ENCODE measurements around the gene DNAL4. TPM values are rescaled to one million over a fixed set of nuclear protein-coding genes. Genes with fewer than 3 reads are reported as not detected.

The DNAL4 gene
- total RNA-seq, 1 donor from 2014 or later: 32.6 TPM

DNA sequence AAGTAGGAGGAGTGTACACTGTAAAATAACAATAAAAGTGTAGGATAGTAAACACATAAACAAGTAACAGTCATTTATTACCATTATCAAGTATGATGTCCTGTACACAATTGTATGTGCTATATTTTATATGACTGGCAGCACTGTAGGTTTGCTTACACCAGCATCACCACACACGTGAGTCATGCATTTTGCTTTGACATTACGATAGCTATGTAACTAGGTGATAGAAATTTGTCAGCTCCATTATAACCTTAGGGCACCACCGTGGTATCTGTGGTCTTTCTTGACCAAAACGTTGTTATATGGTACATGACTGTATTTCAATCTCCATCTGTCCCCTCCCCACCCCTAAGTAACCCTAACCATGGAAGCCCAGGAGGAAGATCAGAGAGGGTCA lies 1.1 kb downstream of the DNAL4 start:
- Histone ChIP-seq H3K36me3 (ENCODE audit: control insufficient read depth, insufficient read depth, low read length) (peaks cover 2% of the 10 kb centered on the region), H3K27me3 (ENCODE audit: control insufficient read depth, insufficient read depth, low read length) (no peaks in the 10 kb centered on the region), H3K4me3 (ENCODE audit: low read depth, low read length) (no peak overlapping the region)
- TF ChIP-seq, protein P1, sequence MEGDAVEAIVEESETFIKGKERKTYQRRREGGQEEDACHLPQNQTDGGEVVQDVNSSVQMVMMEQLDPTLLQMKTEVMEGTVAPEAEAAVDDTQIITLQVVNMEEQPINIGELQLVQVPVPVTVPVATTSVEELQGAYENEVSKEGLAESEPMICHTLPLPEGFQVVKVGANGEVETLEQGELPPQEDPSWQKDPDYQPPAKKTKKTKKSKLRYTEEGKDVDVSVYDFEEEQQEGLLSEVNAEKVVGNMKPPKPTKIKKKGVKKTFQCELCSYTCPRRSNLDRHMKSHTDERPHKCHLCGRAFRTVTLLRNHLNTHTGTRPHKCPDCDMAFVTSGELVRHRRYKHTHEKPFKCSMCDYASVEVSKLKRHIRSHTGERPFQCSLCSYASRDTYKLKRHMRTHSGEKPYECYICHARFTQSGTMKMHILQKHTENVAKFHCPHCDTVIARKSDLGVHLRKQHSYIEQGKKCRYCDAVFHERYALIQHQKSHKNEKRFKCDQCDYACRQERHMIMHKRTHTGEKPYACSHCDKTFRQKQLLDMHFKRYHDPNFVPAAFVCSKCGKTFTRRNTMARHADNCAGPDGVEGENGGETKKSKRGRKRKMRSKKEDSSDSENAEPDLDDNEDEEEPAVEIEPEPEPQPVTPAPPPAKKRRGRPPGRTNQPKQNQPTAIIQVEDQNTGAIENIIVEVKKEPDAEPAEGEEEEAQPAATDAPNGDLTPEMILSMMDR (IDR thresholded peaks at IDR 0.05; ENCODE audit: insufficient read depth, low read length, severe bottlenecking): no peak
- DNase-seq (ENCODE audit: low read depth) (peak; percentile 72), FAIRE-seq (no peak)

DNA sequence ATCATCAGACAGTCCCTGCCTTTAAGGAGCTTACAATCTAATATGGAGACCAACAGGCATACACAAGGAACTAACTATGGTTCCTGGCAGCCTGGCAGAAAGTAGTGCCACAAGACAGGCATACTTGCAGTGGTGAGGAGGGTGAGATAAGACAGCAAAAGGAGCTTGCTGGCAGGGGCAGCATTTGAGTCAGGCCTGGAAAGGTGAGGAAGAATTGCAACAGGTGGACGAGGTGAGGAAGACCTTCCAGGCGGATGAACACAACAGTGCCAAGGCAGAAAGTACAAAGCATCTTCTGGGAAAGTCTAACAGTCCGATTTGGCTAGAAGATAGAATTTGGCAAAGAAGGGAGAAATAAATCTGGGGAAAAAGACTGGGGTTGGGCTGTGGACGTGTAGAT lies 4.3 kb downstream of the DNAL4 start:
- Histone ChIP-seq H3K36me3 (ENCODE audit: control insufficient read depth, insufficient read depth, low read length) (peaks cover 2% of the 10 kb centered on the region), H3K27me3 (ENCODE audit: control insufficient read depth, insufficient read depth, low read length) (no peaks in the 10 kb centered on the region), H3K4me3 (ENCODE audit: low read depth, low read length) (no peak overlapping the region)
- TF ChIP-seq, protein P1 (IDR thresholded peaks at IDR 0.05; ENCODE audit: insufficient read depth, low read length, severe bottlenecking): no peak
- FAIRE-seq (peak; percentile 55), DNase-seq (ENCODE audit: low read depth) (no peak)

DNA sequence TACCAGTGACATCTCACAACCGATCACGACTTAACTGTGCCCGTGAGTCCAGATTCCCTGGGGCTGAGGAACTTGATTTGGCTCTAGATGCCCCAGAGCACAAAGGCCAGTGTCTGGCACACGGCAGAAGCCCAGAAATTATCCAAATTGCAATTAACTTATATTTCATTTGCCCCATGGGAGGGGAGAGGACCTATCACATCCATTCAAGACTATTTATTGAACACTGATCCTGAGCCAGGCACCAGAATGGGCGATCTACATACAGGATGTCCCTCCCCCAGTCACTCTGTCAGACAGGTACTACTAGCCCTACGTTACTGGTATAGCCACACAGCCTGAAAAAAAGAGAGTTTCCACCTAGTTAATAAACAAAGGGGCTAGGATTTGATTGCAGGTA lies 5.1 kb downstream of the DNAL4 start:
- Histone ChIP-seq H3K27me3 (ENCODE audit: control insufficient read depth, insufficient read depth, low read length) (no peaks in the 10 kb centered on the region), H3K36me3 (ENCODE audit: control insufficient read depth, insufficient read depth, low read length) (peaks cover 2% of the 10 kb centered on the region), H3K4me3 (ENCODE audit: low read depth, low read length) (no peak overlapping the region)
- FAIRE-seq: no peak
- TF ChIP-seq, protein P1 (IDR thresholded peaks at IDR 0.05; ENCODE audit: insufficient read depth, low read length, severe bottlenecking): no peak
- DNase-seq (ENCODE audit: low read depth): no peak

DNA sequence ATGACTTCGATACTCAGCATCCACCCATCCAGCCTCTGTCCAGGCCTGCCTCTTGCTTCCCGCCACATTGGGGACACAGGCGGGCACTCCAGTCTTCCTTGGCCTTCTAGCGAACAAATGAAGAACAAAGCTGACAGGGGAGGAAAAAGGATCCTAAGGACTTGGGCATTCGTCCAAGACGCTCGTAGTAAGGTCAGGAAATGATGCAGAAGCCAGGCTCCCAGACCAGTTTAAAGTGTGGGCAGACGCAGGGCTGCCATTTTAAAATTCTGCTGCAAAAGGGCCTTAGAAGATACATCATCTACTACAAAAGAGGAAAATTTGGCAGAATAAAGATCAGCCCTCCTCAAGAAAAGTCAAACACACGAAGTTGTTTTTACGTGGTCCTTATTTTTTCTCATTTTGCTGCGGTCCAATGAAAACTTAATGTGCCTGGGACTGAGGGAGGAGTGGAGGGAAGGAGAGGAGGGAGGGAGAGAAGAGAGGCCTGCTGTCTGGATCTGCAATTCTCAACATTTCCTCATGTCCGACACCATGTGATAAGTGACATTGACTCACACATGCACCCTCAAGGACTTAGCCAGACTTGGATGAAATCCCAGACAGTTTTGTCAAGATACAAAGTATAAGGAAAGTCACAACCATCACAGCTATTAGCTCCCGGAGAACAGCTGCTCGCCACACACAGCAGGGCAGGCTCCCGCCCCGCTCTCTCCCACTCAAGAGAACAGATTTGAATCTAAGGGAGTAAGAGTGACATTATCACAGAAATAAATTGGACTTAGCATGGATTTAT lies 5.7 kb downstream of the DNAL4 start:
- TF ChIP-seq, protein P1 (IDR thresholded peaks at IDR 0.05; ENCODE audit: insufficient read depth, low read length, severe bottlenecking): no peak
- peak; percentile 64 for DNase-seq (ENCODE audit: low read depth)
- no peak overlapping the region for H3K4me3 ChIP-seq (ENCODE audit: low read depth, low read length)
- no peaks in the 10 kb centered on the region for H3K27me3 ChIP-seq (ENCODE audit: control insufficient read depth, insufficient read depth, low read length)
- peak; percentile 83 for FAIRE-seq
- H3K36me3 ChIP-seq (ENCODE audit: control insufficient read depth, insufficient read depth, low read length): peaks cover 2% of the 10 kb centered on the region

DNA sequence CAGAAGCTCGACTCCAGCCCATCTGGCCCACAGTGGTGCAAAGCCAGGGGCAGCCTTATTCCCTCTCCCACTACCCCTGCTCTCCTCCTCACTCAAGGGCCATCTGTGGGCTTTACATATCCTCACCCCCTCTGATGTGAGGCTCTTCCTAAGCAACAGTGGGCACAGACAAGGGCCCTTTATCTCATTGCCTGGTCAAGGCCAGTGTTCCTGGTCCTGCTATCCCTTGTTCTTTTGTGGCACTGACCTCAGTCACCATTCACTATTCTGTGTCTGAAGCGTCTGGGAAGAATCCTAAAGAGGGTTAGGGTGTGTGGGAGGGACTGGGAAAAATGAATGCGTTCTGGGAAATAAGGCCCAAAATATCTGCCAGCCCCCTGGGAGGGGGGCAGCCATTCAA lies 7.3 kb downstream of the DNAL4 start:
- H3K27me3 ChIP-seq (ENCODE audit: control insufficient read depth, insufficient read depth, low read length): no peaks in the 10 kb centered on the region
- no peak for DNase-seq (ENCODE audit: low read depth)
- no peak overlapping the region for H3K4me3 ChIP-seq (ENCODE audit: low read depth, low read length)
- peaks cover 3% of the 10 kb centered on the region for H3K36me3 ChIP-seq (ENCODE audit: control insufficient read depth, insufficient read depth, low read length)
- TF ChIP-seq, protein P1 (IDR thresholded peaks at IDR 0.05; ENCODE audit: insufficient read depth, low read length, severe bottlenecking): no peak
- FAIRE-seq: no peak

DNA sequence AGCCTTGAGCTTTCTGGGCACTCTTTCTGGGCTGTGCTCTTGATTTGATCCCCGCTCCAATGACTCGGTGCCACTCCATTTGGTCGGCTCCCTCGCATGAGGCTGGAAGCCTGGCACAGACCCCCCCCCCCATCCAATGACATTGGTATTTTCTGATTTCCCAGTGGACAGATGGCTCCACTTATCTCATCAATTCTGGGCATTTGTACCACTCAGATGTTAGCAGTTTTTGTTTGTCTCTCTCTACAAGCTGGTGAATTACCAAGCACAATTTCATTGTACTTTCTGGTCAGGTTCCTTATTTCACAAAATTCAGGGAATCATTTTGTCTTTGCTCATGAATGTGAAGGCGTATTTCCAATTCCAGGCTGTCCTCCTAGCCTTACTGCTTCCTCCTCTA lies 9.1 kb downstream of the DNAL4 start:
- Histone ChIP-seq H3K27me3 (ENCODE audit: control insufficient read depth, insufficient read depth, low read length) (no peaks in the 10 kb centered on the region), H3K4me3 (ENCODE audit: low read depth, low read length) (no peak overlapping the region), H3K36me3 (ENCODE audit: control insufficient read depth, insufficient read depth, low read length) (peaks cover 4% of the 10 kb centered on the region)
- TF ChIP-seq, protein P1 (IDR thresholded peaks at IDR 0.05; ENCODE audit: insufficient read depth, low read length, severe bottlenecking): no peak
- no peak for DNase-seq (ENCODE audit: low read depth)
- no peak for FAIRE-seq

Measured in bronchial epithelial cell (primary cell).